GM10847 (cell line): ENCODE measurements around the gene NEK6.

Experiments used
- POLR2A ChIP-seq: IDR thresholded peaks from 2 replicates; pipeline ENCODE4 v1.6.1; 2011; ENCODE audit not compliant: insufficient read length; ENCODE audit errors: extremely low read depth

Gene NEK6

GRCh38 chr9:124254261-124254682 lies 3.5 kb upstream of the NEK6 start:
- no peak for TF ChIP-seq POLR2A

DNA sequence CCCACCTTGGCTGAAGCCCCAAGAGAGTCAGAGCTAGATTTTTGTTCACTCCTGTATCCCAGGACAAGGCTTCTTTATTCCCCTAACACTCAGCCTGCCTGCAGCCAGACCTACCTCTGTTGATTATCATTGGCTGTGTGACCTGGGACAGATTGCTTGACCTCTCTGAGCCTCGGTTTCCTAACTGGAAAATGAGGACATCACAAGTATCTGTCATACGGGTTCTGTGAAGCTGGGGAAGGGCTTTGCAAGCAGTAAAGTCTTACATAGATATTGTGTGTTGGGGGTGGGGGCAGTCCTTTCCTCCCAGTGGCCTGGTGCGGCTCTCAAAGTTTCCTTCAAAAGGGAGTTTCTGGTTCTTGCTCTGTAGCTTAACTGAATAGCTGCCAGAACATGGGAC lies 2.5 kb upstream of the NEK6 start:
- TF ChIP-seq POLR2A = no peak

GRCh38 chr9:124256517-124257069 lies 1.2 kb upstream of the NEK6 start:
- TF ChIP-seq POLR2A = no peak

- TF ChIP-seq POLR2A = no peak
These were observed 492 bp upstream of the NEK6 start for GRCh38 chr9:124257070-124257843.

DNA sequence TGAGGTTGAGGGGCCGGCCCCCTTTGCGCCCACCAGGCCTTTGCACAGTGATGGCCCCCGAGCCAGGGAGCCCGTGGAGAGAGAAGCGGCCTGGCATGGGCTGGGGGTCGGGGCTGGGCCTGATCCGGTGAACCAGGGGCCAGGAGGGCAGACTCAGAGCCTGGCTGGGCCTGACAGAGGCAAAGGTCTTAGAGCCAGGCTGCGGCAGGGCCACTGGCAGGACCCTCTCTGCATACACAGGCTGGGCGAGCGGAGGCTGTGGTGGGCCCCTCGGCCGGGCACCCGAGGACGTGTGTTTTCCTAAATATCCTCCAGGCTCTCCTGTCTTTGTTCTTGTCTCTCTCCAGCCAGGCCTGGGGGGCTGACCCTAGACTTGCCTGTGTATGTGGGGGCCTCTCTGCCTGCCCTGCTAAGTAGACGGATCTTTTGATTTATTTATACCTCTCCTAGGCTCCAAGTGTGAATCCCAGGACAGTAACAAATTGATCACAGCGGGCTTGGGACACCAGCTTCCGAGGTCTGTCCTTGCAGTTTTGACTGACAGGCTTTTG lies 933 bp downstream of the NEK6 start:
- no peak for TF ChIP-seq POLR2A

DNA sequence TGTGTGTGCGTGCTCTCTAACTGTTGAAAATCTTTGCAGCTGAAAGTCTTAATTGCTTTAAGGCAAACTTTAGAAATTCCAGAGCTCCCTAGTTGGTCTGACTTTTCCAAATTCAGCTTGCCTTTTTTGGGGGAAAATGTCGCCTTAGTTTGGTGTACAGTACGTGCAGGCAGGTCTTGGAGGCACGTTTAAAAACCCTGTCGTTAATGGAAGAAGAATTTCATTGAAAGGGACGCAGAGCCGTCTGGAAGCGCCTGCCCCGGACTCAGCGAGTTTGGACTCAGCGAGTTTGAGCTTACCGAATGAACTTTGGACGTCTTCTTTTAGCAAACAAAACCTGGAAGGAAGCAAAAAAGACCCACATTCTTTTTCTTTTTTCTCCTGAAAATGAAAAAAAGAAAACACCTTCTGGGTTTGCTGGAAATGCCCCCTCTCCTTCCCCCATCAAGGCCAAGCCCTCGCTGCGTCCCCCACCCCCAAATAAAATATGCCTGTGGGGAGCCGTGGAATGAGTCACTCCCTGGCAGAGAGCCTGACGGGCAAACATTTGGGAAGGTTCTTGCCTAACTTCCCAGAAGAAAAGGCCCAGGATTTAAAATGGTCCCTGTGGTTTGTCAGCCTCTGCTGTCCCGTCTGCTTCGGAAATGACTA lies 1.5 kb downstream of the NEK6 start:
- no peak for TF ChIP-seq POLR2A

- TF ChIP-seq POLR2A = no peak
These were observed 3.2 kb downstream of the NEK6 start for GRCh38 chr9:124260769-124261603.

DNA sequence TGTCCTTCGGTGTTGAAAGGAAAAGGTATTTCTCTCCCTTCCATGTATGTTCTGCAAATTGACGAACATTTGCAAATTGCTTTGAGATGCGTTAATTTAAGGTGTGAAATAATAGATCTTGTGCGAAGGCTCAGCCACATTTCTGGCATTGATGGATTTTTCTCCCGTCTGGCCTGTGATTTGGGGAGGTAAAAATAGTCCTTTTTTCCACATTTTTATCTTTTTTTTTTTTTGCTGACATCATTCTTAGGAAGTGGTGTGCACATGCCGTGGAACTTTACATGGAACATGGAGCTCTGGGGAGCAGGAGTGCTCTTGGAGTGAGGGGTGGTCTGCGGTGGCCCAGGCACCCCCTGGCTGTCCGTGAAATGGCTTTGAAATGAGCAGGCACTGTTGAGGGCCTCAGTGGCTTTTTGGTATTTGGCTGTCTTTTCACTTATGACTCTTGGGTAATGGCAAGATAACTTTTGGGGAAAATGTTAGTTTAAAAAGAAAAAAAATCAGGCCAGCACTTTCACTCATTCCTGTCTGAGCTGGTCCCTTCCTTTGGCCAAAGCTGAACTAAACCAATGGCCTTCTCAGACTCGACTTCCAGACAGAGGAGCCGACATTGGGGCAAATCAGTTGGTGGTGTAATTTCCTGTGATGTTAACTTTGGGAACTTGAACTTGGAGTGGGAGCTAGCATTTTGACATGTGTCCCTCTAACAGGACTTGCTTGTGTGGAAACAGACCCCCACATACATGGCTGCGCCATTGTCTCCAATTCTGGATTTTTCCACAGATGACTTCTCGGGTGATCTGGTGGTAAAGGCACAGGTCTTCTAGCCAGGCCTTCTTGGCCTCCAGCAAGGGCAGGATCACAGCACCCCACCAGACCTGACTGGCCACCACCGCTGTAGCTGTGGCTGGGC lies 4.2 kb downstream of the NEK6 start:
- TF ChIP-seq POLR2A = no peak

DNA sequence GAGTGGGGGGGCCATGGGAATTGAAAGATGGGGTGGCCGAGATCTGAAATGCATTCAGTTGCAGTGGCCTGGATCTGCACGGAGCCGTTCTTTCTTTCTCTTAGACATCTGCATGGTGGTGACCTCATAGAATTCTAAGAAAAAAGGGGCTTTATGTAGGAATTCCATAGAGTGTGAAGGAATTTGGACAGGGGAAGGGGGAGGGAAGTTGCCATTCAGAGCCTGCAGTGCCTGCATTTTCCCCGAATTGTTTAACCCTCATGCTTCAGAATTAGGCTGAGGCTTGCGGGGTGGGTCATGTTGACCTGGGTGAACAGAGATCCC lies 4.9 kb downstream of the NEK6 start:
- TF ChIP-seq POLR2A = no peak

DNA sequence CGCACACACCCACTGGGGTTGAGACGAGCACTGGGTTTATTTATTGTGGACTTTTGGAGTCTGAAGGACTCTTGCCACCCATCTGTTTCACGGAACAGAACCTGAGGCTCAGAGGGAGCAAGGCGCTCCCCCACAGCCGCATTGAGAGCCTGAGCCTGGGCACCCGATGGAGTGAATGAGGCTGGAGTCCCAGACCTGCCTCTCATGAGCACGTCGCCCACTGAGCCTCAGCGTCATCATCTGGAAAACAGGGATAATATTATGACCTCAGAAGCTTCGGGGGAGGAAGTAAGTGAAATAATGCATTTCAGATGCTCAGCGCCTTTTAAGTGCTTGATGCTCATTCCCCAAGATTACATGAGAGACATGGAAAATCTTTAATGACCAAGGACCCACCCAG lies 5.5 kb downstream of the NEK6 start:
- TF ChIP-seq POLR2A = no peak

DNA sequence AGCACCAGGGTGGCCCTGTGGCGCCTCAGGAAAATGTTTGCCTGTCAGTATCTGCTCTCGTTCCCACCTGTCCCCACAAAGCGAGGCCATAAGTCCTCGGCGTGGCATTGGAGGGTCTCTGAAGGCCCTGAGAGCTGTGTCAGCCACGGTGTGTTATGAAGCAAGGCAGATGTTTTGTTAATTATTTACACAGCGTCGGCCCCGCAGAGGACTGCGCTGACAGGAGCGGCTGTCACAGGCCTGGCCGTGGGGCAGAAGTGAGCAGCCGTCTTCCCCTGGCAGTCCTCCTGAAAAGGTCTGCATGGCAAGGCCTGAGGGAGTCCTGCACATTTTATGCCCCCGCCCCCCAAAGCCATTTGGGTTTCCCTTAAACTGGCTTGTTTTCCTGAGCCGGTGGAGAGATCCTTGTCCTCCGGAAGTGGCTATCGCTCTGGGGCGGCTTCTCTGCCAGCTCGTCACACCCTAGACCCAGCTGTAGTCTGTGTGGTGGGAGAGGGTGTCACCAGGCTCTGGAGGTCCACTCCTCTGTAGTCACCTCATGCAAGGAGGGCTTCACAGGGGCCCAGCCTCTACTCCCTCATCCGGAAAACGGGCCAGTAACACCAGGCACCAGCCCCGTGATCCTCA lies 6.2 kb downstream of the NEK6 start:
- TF ChIP-seq POLR2A = peak; percentile 15

DNA sequence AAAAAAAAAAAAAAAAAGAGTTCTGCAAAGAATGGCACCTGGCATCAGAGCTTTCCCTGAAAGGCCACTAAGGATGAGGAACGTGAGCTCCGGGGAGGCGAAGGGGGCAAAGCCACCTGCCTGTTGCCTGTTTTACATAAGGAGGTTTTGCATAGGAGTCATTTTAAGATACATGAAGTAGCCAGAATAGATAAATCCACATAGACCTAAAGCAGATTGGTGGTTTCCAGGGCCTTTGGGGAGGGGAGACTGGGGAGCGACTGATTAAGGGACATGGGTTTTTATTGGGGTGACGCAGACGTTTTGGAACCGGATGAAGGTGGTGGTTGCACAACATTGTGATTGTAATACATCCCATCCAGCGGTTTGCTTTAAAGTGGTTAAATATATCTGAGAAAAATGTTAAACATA lies 7.1 kb downstream of the NEK6 start:
- TF ChIP-seq POLR2A = no peak

DNA sequence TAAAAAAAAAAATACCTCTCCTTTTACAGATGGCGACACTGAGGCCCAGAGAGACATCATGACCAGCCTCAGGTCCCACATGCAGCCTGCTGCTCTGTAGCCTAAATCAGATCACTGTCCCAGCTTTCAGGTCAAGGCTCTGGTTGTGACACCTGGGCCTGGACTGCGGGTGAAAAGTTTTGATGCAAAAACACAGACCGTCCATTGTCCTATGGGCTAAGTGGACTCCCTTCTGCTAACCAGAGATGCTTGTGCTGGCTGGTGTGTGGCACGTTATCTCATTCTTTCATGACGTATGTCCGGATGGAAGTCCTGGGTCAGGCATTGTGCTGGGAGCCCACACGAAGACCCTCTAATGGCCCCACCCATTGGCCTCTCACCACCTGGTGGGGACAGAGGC lies 7.8 kb downstream of the NEK6 start:
- TF ChIP-seq POLR2A = no peak
